Endothelial cell of umbilical vein (primary cell): ENCODE results near the gene PPP2R2D. TPM values are rescaled to one million over a fixed set of nuclear protein-coding genes. Genes with fewer than 3 reads are reported as not detected.

Source experiments
- BruUV-seq: library from RNA; stranded (reverse); fragments of 400-500 nt; replicated peaks from 2 replicates; lab custom pipeline; 2021; lab: Mats Ljungman, UMichigan
- CTCF ChIA-PET: fragments of 300-600, 350-600 bp; sonication (Branson Sonifier 250); formaldehyde crosslinking; loops from one replicate; lab custom pipeline; 2021; ENCODE audit warnings: antibody characterized with exemption, inconsistent platforms; lab: Charles Lee
- POLR2A ChIA-PET: fragments of 300-600, 350-600 bp; sonication (Branson Sonifier 250); formaldehyde crosslinking; loops from one replicate; lab custom pipeline; 2021; ENCODE audit warnings: antibody characterized with exemption, inconsistent platforms; lab: Charles Lee
- DNase-seq: peaks from one replicate; pipeline ENCODE4 v3.0.0-alpha.2; 2011; ENCODE audit warnings: low read depth, low spot score
- FAIRE-seq: peaks from 2 replicates; lab custom pipeline; 2011; peaks lifted over from hg19 to GRCh38; lab: Jason Lieb, UNC
- H2AFZ ChIP-seq: 2 replicates; pipeline ENCODE4 v1.6.0; 2012; ENCODE audit warnings: low read depth, low read length, control low read depth, inconsistent platforms
- H3K27ac ChIP-seq: 2 replicates; pipeline ENCODE4 v1.5.1; 2011; ENCODE audit warnings: low read depth, mild to moderate bottlenecking, control low read depth, low read length, moderate library complexity; ENCODE audit not compliant: insufficient read depth
- H3K27me3 ChIP-seq, 2 experiments: 2 replicates each; pipeline versions ENCODE4 v1.6.0 to v1.6.1; 2011; ENCODE audit warnings: low read length in 2 of 2, mixed read lengths in 1 of 2; ENCODE audit not compliant: control insufficient read depth in 2 of 2, insufficient read depth in 2 of 2
- H3K36me3 ChIP-seq, 2 experiments: 2 replicates in 1 of 2; 3 replicates in 1 of 2; pipeline ENCODE4 v1.5.1; 2011; ENCODE audit warnings: low read length in 2 of 2, mild to moderate bottlenecking in 1 of 2, moderate library complexity in 1 of 2; ENCODE audit not compliant: control insufficient read depth in 2 of 2, insufficient read depth in 2 of 2; ENCODE audit errors: extremely low read depth in 1 of 2
- H3K4me1 ChIP-seq: 3 replicates; pipeline ENCODE4 v1.5.1; 2011; ENCODE audit warnings: mild to moderate bottlenecking, low read length; ENCODE audit not compliant: control insufficient read depth, insufficient read depth; ENCODE audit errors: extremely low read depth
- H3K4me2 ChIP-seq: 2 replicates; pipeline ENCODE4 v1.6.1; 2011; ENCODE audit warnings: low read length, control low read depth, mixed read lengths; ENCODE audit not compliant: insufficient read depth
- H3K4me3 ChIP-seq, 3 experiments: fragments of 200-600 bp in 1 of 3; sonication (generic), shearing (Covaris generic) in 1 of 3; replicated peaks in 1 of 3; 2 replicates each; pipeline ENCODE4 v1.5.1; 2011 to 2016; ENCODE audit warnings: control low read depth in 3 of 3, low read length in 3 of 3, mild to moderate bottlenecking in 2 of 3, inconsistent platforms in 1 of 3, low read depth in 1 of 3, moderate library complexity in 1 of 3; ENCODE audit not compliant: insufficient read depth in 1 of 3
- H3K79me2 ChIP-seq: 2 replicates; pipeline ENCODE4 v1.6.0; 2012; ENCODE audit warnings: low read length, inconsistent platforms; ENCODE audit not compliant: control insufficient read depth, insufficient read depth
- H3K9ac ChIP-seq: replicated peaks from 2 replicates; pipeline ENCODE3; 2011; ENCODE audit warnings: low read length, control low read depth; ENCODE audit not compliant: insufficient read depth; ENCODE audit errors: extremely low read depth
- H3K9me1 ChIP-seq: replicated peaks from 3 replicates; pipeline ENCODE4 v1.6.0; 2011; ENCODE audit warnings: mild to moderate bottlenecking, low read length; ENCODE audit not compliant: control insufficient read depth, insufficient read depth; ENCODE audit errors: extremely low read depth
- H3K9me3 ChIP-seq: replicated peaks from 2 replicates; pipeline ENCODE4 v1.5.1; 2012; ENCODE audit warnings: low read length, inconsistent platforms; ENCODE audit not compliant: control insufficient read depth, insufficient read depth
- H4K20me1 ChIP-seq: replicated peaks from 2 replicates; pipeline ENCODE3; 2011; ENCODE audit warnings: mild to moderate bottlenecking, low read length; ENCODE audit not compliant: control insufficient read depth, insufficient read depth; ENCODE audit errors: extremely low read depth
- EZH2 ChIP-seq: IDR thresholded peaks from 2 replicates; pipeline ENCODE4 v1.6.1; 2012; ENCODE audit warnings: borderline replicate concordance, low read depth, mild to moderate bottlenecking, moderate library complexity, low read length, inconsistent platforms; ENCODE audit not compliant: severe bottlenecking
- FOS ChIP-seq: IDR thresholded peaks from 2 replicates; pipeline ENCODE4 v1.6.1; 2011; ENCODE audit warnings: mild to moderate bottlenecking, low read length, moderate library complexity, borderline replicate concordance; ENCODE audit not compliant: insufficient read depth
- GATA2 ChIP-seq: IDR thresholded peaks from 2 replicates; pipeline ENCODE4 v1.7.0; 2011; ENCODE audit warnings: low read depth, mild to moderate bottlenecking, moderate library complexity, mixed read lengths, low read length; ENCODE audit not compliant: insufficient read length, insufficient read depth
- JUN ChIP-seq: IDR thresholded peaks from 2 replicates; pipeline ENCODE4 v1.6.1; 2011; ENCODE audit warnings: borderline replicate concordance, low read depth; ENCODE audit not compliant: insufficient read length, insufficient read depth
- MYC ChIP-seq: IDR thresholded peaks from one replicate; pipeline ENCODE4 v1.6.1; 2011; ENCODE audit warnings: mild to moderate bottlenecking, low read depth, low read length
- POLR2A ChIP-seq: IDR thresholded peaks from 2 replicates; pipeline ENCODE4 v1.6.1; 2012; ENCODE audit warnings: low read depth, mild to moderate bottlenecking, control low read depth, low read length
- POLR2AphosphoS5 ChIP-seq: IDR thresholded peaks from 2 replicates; pipeline ENCODE4 v1.6.1; 2012; ENCODE audit warnings: low read depth, mild to moderate bottlenecking, control low read depth, low read length, moderate library complexity; ENCODE audit not compliant: insufficient read depth
- dilution Hi-C: fragments of 300-500 bp; cut with MboI; formaldehyde crosslinking; loops from one replicate; pipeline ENCODE4 v1.15.0; 2019; ENCODE audit warnings: low sequenced_read_pairs; ENCODE audit not compliant: extremely low pct_ligation_motif_present
- intact Hi-C: fragments of 100-400 bp; cut with micrococcal nuclease; formaldehyde crosslinking; loops from one replicate; pipeline ENCODE4 v1.10.0; 2022
- polyA plus RNA-seq, 4 experiments: library from polyadenylated mRNA; depleted of rRNA in 3 of 4; stranded (reverse) in 3 of 4; unstranded in 1 of 4; fragments of >200 nt; gene quantifications; 2 replicates each; pipeline versions ENCODE4 v1.2.1 to v1.2.3, GENCODE V29; 2011 to 2012; ENCODE audit warnings: missing spikeins in 1 of 4
- total RNA-seq: library from RNA; stranded (reverse); gene quantifications from 2 replicates; pipeline ENCODE4 v1.2.3, GENCODE V29; 2021
- TF ChIP-seq, protein P1 (sequence below): IDR thresholded peaks from 2 replicates; pipeline ENCODE4 v1.6.1; 2011; ENCODE audit not compliant: insufficient read depth, insufficient read length
- TF ChIP-seq, protein P2 (sequence below), 2 donors: IDR thresholded peaks; 1 replicate in 1 of 2; 2 replicates in 1 of 2; pipeline ENCODE4 v1.5.1; 2011; ENCODE audit warnings: low read length in 2 of 2, mild to moderate bottlenecking in 2 of 2, moderate library complexity in 2 of 2, control low read depth in 1 of 2, inconsistent platforms in 1 of 2, low read depth in 1 of 2; ENCODE audit not compliant: insufficient read depth in 1 of 2; ENCODE audit errors: extremely low read depth in 1 of 2

PPP2R2D gene
- total and polyA plus RNA-seq, 2 donors (not counting 3 experiments of a cell fraction or from before 2014, with no cell fraction given) = 29.9 to 36.3 TPM

DNA sequence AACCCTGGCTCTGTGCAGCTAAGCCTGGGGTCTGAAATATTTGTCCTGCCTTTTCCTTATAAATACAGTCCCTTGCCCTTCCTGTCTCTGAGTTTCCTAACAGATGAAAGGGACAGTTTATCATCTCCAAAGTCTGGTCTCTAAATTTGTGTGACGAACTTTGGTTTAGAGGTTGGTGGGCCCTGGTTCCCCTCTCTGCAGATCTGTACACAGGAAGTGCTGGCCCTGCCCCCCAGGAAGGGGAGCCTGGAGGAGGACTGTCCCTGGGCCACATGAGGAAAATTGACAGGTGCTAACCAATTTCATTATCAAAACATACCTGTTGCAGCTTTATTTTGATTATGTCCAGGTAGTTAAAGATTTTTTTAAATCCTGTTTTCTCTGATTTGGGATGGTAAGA, 34.5 kb downstream of the PPP2R2D start:
- no peaks in the 10 kb centered on the region for H3K9me3 ChIP-seq
- H4K20me1 ChIP-seq = no peaks in the 10 kb centered on the region
- peak overlapping the region; percentile 13 for H3K27ac ChIP-seq
- H3K79me2 ChIP-seq = peaks cover 64% of the 10 kb centered on the region
- no peak overlapping the region for H3K9ac ChIP-seq
- no peak for DNase-seq
- no peak overlapping the region for H3K4me2 ChIP-seq
- TF ChIP-seq POLR2AphosphoS5 (no peak), POLR2A (no peak)
- TF ChIP-seq, protein P1, sequence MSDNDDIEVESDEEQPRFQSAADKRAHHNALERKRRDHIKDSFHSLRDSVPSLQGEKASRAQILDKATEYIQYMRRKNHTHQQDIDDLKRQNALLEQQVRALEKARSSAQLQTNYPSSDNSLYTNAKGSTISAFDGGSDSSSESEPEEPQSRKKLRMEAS = no peak
- dilution Hi-C loops = no loop called here
- no peaks in the 10 kb centered on the region for H3K27me3 ChIP-seq
- BruUV-seq = no TSS peak
- H2AFZ ChIP-seq = no peak overlapping the region
- peaks cover 0 to 14% of the 10 kb centered on the region in 2 experiments for H3K36me3 ChIP-seq
- ChIA-PET POLR2A (no interaction called here), CTCF (interaction anchor here (1.2 to 1.6 kb wide), 2 partner anchors 8 to 10 kb away, joined by 4 to 9 read pairs; no protein-coding TSS in a partner anchor)
- H3K4me3 ChIP-seq = no peak overlapping the region
- H3K4me1 ChIP-seq = peaks cover 21% of the 10 kb centered on the region
- no peak for FAIRE-seq
- intact Hi-C loops = no loop called here
- no peaks in the 10 kb centered on the region for H3K9me1 ChIP-seq

GRCh38 chr10:131936294-131936693, 35.5 kb downstream of the PPP2R2D start:
- Histone ChIP-seq H3K27me3 (no peaks in the 10 kb centered on the region), H3K9me3 (no peaks in the 10 kb centered on the region), H3K9me1 (no peaks in the 10 kb centered on the region), H3K79me2 (peaks cover 57% of the 10 kb centered on the region), H3K4me2 (no peak overlapping the region), H3K4me1 (peaks cover 11% of the 10 kb centered on the region), H3K36me3 (peaks cover 4 to 15% of the 10 kb centered on the region in 2 experiments), H3K27ac (no peak overlapping the region), H3K4me3 (no peak overlapping the region), H2AFZ (no peak overlapping the region), H3K9ac (no peak overlapping the region), H4K20me1 (no peaks in the 10 kb centered on the region)
- FAIRE-seq = peak; percentile 18
- CTCF ChIA-PET = no interaction called here
- POLR2A ChIA-PET = no interaction called here
- no peak for TF ChIP-seq POLR2AphosphoS5
- no peak for TF ChIP-seq EZH2
- no peak for TF ChIP-seq GATA2
- TF ChIP-seq, protein P1 = no peak
- TF ChIP-seq, protein P2, sequence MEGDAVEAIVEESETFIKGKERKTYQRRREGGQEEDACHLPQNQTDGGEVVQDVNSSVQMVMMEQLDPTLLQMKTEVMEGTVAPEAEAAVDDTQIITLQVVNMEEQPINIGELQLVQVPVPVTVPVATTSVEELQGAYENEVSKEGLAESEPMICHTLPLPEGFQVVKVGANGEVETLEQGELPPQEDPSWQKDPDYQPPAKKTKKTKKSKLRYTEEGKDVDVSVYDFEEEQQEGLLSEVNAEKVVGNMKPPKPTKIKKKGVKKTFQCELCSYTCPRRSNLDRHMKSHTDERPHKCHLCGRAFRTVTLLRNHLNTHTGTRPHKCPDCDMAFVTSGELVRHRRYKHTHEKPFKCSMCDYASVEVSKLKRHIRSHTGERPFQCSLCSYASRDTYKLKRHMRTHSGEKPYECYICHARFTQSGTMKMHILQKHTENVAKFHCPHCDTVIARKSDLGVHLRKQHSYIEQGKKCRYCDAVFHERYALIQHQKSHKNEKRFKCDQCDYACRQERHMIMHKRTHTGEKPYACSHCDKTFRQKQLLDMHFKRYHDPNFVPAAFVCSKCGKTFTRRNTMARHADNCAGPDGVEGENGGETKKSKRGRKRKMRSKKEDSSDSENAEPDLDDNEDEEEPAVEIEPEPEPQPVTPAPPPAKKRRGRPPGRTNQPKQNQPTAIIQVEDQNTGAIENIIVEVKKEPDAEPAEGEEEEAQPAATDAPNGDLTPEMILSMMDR (IDR thresholded peaks at IDR 0.05; ENCODE audit: extremely low read depth in 1 of 2, insufficient read depth in 1 of 2, low read depth in 1 of 2, low read length in 2 of 2) = no peak
- TF ChIP-seq POLR2A = no peak
- TF ChIP-seq JUN = no peak
- TF ChIP-seq MYC = no peak
- TF ChIP-seq FOS = no peak
- dilution Hi-C loops (no loop called here), intact Hi-C loops (no loop called here)
- no TSS peak for BruUV-seq
- no peak for DNase-seq
